ENCODE results near the gene LSAMP. TPM values are rescaled to one million over a fixed set of nuclear protein-coding genes. Genes with fewer than 3 reads are reported as not detected.
"Not testable (repeated sequence)": the region's sequence is repeated elsewhere in the genome, so short reads cannot be mapped to it uniquely, and the experiment has no call there.

LSAMP gene
- total RNA-seq, 1 experiment from 2014 or later = not detected

- DNase-seq (ENCODE audit: low spot score) = no peak
Measured at GRCh38 chr3:115766587-115767482, 678.5 kb downstream of the LSAMP start.

- no peak for DNase-seq (ENCODE audit: low spot score)
Measured at GRCh38 chr3:115761927-115762305, 683.4 kb downstream of the LSAMP start.

GRCh38 chr3:115760716-115761115, 684.6 kb downstream of the LSAMP start:
- no peak for DNase-seq (ENCODE audit: low spot score)

GRCh38 chr3:115758076-115758763, 687.1 kb downstream of the LSAMP start:
- DNase-seq (ENCODE audit: low spot score) = no peak

GRCh38 chr3:115752978-115753377, 692.3 kb downstream of the LSAMP start:
- not testable (repeated sequence) for DNase-seq (ENCODE audit: low spot score)

Small RNAs within 50 kb of the gene (small RNA-seq; reads per million reads assigned to genes)
- gene RN7SL815P = not detected
